Sigmoid colon (tissue), 7 donors: ENCODE measurements around the gene RIPK1. TPM values are rescaled to one million over a fixed set of nuclear protein-coding genes. Genes with fewer than 3 reads are reported as not detected.

Source experiments
- DNase-seq: peaks from one replicate; pipeline ENCODE4 v3.0.0-alpha.2; 2019
- H3K27ac ChIP-seq, 4 donors: fragments of 200-600 bp; sonication (generic); one replicate each; pipeline ENCODE4 v1.5.1; 2016 to 2019; ENCODE audit warnings: mild to moderate bottlenecking in 1 of 4
- H3K27me3 ChIP-seq, 3 donors: fragments of 200-600 bp; sonication (generic); one replicate each; pipeline ENCODE4 v1.5.1; 2019; ENCODE audit warnings: mild to moderate bottlenecking in 1 of 3
- H3K36me3 ChIP-seq, 4 donors: fragments of 200-600 bp; sonication (generic); one replicate each; pipeline ENCODE4 v1.5.1; 2016 to 2019
- H3K4me1 ChIP-seq, 4 donors: fragments of 200-600 bp; sonication (generic); one replicate each; pipeline ENCODE4 v1.5.1; 2017 to 2019
- H3K4me3 ChIP-seq, 4 donors: fragments of 200-600 bp; sonication (generic); one replicate each; pipeline ENCODE4 v1.5.1; 2017 to 2019; ENCODE audit warnings: mild to moderate bottlenecking in 2 of 4, moderate library complexity in 1 of 4
- H3K9me3 ChIP-seq, 4 donors: fragments of 200-600 bp in 3 of 4; sonication (generic) in 3 of 4; one replicate each; pipeline versions ENCODE4 v1.5.1 to v1.6.1; 2013 to 2019
- EP300 ChIP-seq, 4 donors: sonication (generic); formaldehyde crosslinking; IDR thresholded peaks; one replicate each; pipeline ENCODE4 v1.6.1; 2017; ENCODE audit warnings: antibody characterized with exemption in 4 of 4
- POLR2A ChIP-seq, 2 donors: fragments of 450-650 bp; IDR thresholded peaks; one replicate each; pipeline ENCODE4 v1.6.1; 2016; ENCODE audit warnings: antibody characterized with exemption in 2 of 2, mild to moderate bottlenecking in 2 of 2, moderate library complexity in 2 of 2
- POLR2AphosphoS5 ChIP-seq, 4 donors: sonication (generic); formaldehyde crosslinking; IDR thresholded peaks; one replicate each; pipeline ENCODE4 v1.6.1; 2017; ENCODE audit warnings: antibody characterized with exemption in 4 of 4
- WGBS, 2 donors: extraction: QIAGEN DNeasy Blood & Tissue Kit; methylation state at CpG; one replicate each; pipeline ENCODE4 v1.1.7; 2013; 5-methylcytosine and 5-hydroxymethylcytosine counted together
- intact Hi-C: fragments of 100-400 bp; cut with DNase I; formaldehyde crosslinking; loops from one replicate; pipeline ENCODE4 v1.15.1; 2023
- polyA plus RNA-seq, 3 donors: library from polyadenylated mRNA; stranded (reverse); fragments of 200-250 nt; gene quantifications; one replicate each; pipeline ENCODE4 v1.2.3, GENCODE V29; 2013
- total RNA-seq, 4 donors: library from RNA; depleted of rRNA; stranded (reverse); fragments of >200 nt; gene quantifications; one replicate each; pipeline ENCODE4 v1.1.0, GENCODE V29; 2016
- TF ChIP-seq, protein P1 (sequence below), 4 experiments: fragments of 450-650 bp in 3 of 4; fragments of 200-600 bp in 1 of 4; IDR thresholded peaks; one replicate each; pipeline ENCODE4 v1.5.1; 2016 to 2019; ENCODE audit warnings: antibody characterized with exemption in 4 of 4, mild to moderate bottlenecking in 3 of 4, moderate library complexity in 2 of 4
- donor health status: healthy with polysubstance abuse.
- donor health status: Bipolar disorder and iron deficiency.
- donor health status: healthy.

RIPK1 gene
- total and polyA plus RNA-seq, 7 donors = 19.7 to 27.3 (median 20.7) TPM

DNA sequence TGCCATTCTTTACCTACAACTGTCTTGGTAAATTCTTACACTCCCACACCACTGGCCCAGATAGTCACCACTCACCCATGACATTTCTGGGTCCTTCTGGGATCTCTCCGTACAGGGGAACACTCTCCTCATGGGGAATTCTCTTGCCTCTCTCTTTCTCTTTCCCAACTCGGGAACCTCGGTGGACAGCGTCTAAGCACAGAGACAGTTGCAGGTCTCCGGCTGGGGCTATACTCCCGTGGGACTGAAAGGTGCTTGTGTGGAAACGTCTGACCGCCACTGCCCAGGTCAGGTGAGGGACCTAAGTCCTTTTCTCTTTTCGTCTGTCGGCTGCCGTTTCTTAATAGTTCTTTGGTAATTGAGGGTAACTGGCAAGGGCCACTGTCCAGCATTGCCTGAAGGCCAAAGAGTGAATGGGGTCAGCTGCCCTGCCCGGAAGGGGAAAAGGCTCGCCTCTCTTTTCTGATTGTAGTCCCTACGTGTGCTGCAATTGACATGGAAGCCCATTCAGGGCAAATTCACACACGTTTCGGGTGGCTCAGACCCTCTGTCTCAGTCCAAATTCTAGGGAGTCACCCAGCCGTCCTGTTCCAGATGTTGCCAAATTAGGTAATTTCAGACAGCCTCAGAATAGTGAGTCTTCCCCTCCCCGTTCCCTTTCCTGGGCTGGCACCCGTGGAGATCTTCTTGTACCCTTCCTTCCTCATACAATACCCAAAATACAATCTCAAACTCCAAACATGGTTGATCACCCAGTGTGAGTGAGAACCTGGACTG, 31.2 kb upstream of the RIPK1 start:
- H3K4me3 ChIP-seq = no peak overlapping the region
- no peak overlapping the region for H3K27ac ChIP-seq
- H3K36me3 ChIP-seq = no peaks in the 10 kb centered on the region
- peaks cover 0 to 7% (median 0%) of the 10 kb centered on the region in 4 donors for H3K4me1 ChIP-seq
- no peaks in the 10 kb centered on the region for H3K27me3 ChIP-seq
- intact Hi-C loops = no loop called here
- TF ChIP-seq EP300 (IDR thresholded peaks at IDR 0.05) (no peak), POLR2A (IDR thresholded peaks at IDR 0.05) (no peak)
- 82% methylated on average over 19 of the region's 19 CpGs for WGBS, 2 donors
- no peak for DNase-seq
- H3K9me3 ChIP-seq = no peaks in the 10 kb centered on the region

DNA sequence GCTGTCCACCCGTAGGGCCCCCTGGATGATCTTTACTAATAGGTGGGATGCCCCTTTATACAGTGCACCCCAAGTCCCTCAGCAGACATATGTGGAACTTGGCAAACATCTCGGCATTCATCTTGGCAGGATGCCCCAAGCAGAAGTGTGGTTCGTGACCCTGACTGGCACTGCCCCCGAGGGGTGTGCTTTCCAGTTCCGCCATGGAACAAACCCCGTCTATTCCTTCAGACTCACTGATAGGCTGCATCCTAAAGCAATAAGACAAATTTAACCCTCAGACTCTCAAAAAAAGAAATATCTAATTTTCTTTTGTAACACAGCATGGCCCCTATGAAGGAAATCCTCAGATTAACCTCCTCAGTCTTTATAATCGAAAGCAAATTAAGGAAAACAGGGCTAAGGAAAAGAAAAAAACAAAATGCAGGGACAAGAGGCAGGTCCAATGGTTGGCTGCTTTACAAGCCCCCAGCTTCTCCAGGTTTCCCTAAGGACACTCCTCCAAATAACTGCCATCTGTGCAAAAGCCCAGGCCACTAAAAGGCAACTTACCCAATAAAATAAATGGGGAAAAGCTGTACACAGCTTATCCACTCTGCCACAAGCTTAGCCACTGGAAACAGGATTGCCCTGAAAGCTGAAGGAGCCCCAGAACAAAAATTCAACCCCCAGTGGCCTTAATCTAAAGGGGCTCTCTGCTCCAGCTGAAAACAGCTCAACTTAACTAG, 30.5 kb upstream of the RIPK1 start:
- Histone ChIP-seq H3K4me3 (no peak overlapping the region), H3K27me3 (no peaks in the 10 kb centered on the region), H3K27ac (no peak overlapping the region), H3K9me3 (no peaks in the 10 kb centered on the region), H3K36me3 (no peaks in the 10 kb centered on the region), H3K4me1 (peaks cover 0 to 7% (median 0%) of the 10 kb centered on the region in 4 donors)
- DNase-seq = no peak
- intact Hi-C loops = no loop called here
- whole genome bisulfite sequencing, 2 donors = 43 to 62% methylated on average over 7 of the region's 7 CpGs
- no peak for TF ChIP-seq POLR2AphosphoS5 (IDR thresholded peaks at IDR 0.05)
- TF ChIP-seq EP300 (IDR thresholded peaks at IDR 0.05) = no peak

DNA sequence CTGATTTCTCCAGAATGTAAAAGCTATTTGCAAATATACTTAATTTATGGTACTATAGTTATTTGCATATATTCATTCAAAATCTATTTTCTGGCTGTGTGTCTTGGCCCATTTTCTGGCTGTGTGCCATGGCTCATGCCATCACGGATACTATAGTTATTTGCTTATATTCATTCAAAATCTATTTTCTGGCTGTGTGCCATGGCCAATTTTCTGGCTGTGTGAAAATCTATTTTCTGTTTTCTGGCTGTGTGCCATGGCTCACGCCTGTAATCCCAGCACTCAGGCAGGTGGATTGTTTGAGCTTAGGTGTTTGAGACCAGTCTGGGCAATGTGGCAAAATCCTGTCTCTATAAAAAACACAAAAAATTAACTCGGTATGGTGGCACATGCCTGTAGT, 28.9 kb upstream of the RIPK1 start:
- no peak for DNase-seq
- Histone ChIP-seq H3K27me3 (no peaks in the 10 kb centered on the region), H3K4me1 (peaks cover 0 to 7% (median 0%) of the 10 kb centered on the region in 4 donors), H3K9me3 (no peaks in the 10 kb centered on the region), H3K36me3 (no peaks in the 10 kb centered on the region), H3K27ac (no peak overlapping the region), H3K4me3 (no peak overlapping the region)
- WGBS, 2 donors = 16 to 58% methylated on average over 3 of the region's 3 CpGs
- TF ChIP-seq POLR2A (IDR thresholded peaks at IDR 0.05) = no peak
- no peak for TF ChIP-seq POLR2AphosphoS5 (IDR thresholded peaks at IDR 0.05)
- TF ChIP-seq, protein P1, sequence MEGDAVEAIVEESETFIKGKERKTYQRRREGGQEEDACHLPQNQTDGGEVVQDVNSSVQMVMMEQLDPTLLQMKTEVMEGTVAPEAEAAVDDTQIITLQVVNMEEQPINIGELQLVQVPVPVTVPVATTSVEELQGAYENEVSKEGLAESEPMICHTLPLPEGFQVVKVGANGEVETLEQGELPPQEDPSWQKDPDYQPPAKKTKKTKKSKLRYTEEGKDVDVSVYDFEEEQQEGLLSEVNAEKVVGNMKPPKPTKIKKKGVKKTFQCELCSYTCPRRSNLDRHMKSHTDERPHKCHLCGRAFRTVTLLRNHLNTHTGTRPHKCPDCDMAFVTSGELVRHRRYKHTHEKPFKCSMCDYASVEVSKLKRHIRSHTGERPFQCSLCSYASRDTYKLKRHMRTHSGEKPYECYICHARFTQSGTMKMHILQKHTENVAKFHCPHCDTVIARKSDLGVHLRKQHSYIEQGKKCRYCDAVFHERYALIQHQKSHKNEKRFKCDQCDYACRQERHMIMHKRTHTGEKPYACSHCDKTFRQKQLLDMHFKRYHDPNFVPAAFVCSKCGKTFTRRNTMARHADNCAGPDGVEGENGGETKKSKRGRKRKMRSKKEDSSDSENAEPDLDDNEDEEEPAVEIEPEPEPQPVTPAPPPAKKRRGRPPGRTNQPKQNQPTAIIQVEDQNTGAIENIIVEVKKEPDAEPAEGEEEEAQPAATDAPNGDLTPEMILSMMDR (IDR thresholded peaks at IDR 0.05) = no peak
- TF ChIP-seq EP300 (IDR thresholded peaks at IDR 0.05) = no peak
- intact Hi-C loops = no loop called here

DNA sequence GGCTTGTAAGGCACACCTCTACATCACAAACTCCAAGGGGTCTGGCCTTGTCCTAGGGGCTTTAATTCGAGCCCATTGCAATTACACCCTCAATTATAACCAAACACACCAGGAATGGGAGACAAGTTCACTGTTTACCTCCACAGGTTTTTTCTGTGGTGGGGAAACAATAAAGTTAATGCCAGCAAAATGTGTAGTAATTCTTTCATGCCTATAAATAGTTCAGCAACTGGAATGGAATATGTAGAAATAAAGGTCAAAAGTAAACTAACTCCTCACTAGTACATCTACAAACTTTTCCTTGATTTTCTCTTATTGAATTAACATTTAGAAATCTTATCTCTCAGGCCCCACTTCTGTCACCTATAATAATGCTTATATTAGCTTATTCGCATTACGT, 27.1 kb upstream of the RIPK1 start:
- Histone ChIP-seq H3K9me3 (no peaks in the 10 kb centered on the region), H3K4me1 (peaks cover 0 to 7% (median 0%) of the 10 kb centered on the region in 4 donors), H3K4me3 (no peak overlapping the region), H3K36me3 (no peaks in the 10 kb centered on the region), H3K27ac (no peak overlapping the region), H3K27me3 (no peaks in the 10 kb centered on the region)
- DNase-seq = no peak
- intact Hi-C loops = no loop called here
- TF ChIP-seq POLR2AphosphoS5 (IDR thresholded peaks at IDR 0.05) (no peak), EP300 (IDR thresholded peaks at IDR 0.05) (no peak), POLR2A (IDR thresholded peaks at IDR 0.05) (no peak)
- TF ChIP-seq, protein P1 (IDR thresholded peaks at IDR 0.05) = no peak
- WGBS, 2 donors = 93 to 95% methylated on average over 3 of the region's 3 CpGs

DNA sequence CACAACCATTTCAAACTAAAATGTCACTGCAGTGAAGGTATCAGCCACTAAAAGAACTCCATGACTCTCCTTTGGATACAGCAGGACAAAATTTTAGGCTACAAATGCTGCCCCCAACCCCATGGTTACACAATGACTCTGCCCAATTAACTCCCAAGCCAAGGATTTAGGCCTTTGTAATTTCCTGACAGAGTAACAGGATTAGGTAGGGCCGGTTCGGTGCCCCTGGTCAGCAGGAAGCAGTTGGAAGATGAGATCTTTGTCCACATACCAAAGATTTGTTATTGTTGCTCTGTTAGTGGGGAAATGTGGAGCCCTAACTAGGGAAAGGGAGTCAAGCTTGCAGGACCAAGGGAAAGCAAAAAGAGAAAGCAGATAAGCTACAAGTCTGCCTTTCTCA, 26.7 kb upstream of the RIPK1 start:
- Histone ChIP-seq H3K9me3 (no peaks in the 10 kb centered on the region), H3K27ac (no peak overlapping the region), H3K27me3 (no peaks in the 10 kb centered on the region), H3K36me3 (no peaks in the 10 kb centered on the region), H3K4me1 (peaks cover 0 to 7% (median 0%) of the 10 kb centered on the region in 4 donors), H3K4me3 (no peak overlapping the region)
- WGBS, 2 donors = 73 to 75% methylated on average over 2 of the region's 2 CpGs
- no peak for DNase-seq
- TF ChIP-seq POLR2A (IDR thresholded peaks at IDR 0.05) = no peak
- no peak for TF ChIP-seq POLR2AphosphoS5 (IDR thresholded peaks at IDR 0.05)
- no peak for TF ChIP-seq EP300 (IDR thresholded peaks at IDR 0.05)
- TF ChIP-seq, protein P1 (IDR thresholded peaks at IDR 0.05) = no peak
- intact Hi-C loops = no loop called here
